ENCODE measurements around the gene KPTN.

KPTN gene

DNA sequence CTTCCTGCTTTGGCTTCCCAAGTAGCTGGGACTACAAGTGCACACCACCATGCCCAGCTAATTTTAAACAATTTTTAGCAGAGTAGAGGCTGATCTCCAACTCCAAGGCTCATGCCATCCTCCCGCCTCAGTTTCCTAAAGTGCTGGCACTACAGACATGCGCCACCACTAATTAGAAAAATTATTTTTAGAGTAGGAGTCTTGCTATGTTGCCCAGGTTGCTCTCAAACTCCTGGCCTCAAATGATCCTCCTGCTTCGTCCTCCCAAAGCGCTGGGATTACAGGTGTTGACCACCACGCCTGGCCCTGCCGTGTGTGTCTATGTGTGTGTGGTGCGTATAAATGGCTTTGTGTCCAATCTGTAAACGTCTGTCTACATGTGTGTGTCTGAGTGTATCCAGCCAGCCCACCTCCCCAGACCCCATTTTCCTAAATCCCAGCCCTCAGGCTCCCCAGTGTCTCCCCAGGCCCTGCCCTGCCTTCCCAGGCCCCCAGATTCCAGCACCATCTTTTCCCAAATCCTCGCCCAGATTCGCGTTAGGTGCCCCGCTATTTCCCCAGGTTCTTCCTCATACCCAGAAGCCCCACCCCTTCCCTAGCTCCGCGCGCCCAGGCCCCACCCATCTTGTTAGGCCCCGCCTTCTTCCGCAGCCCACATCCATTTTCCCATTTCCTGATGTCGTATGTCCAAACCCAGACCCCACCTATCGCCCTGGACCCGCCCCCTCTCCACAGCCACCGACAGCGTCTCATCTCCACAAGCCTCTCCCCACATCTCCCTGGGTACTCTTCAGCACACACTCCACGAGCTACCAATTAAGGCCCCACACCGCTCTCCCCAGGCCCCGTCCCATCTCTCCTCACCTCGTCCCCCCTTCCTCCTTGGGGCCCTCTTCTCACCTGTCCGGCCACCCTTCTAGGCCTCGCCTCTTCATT is 37.2 kb downstream of the KPTN start:
- peak overlapping the region; percentile 40 for H3K4me3 ChIP-seq (ENCODE audit: low read length)
- DNase-seq (ENCODE audit: low read depth, low spot score): peak; percentile 63

DNA sequence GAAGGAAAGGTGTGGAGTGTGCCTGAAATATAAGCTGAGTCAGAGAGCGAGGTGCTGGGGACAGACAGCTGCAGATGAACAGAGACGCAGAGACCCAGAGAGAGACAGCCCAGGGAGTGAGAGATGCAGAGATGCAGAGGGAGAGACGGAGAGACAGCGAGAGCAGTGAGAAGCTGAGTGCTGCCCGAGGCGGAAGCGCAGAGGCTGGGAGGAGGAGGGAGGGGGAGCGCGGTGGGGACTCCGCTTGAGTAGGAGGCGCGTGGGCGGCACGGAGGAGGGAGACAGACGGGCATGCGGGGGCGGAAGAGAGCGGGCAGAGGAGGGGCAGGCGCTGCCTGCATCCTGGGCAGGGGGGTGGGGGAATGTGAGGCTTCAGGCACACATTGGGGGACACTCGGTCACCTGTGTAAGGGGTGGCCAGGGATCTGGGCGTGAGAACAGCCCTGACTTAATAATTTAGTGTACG is 38.0 kb downstream of the KPTN start:
- peak; percentile 76 for DNase-seq (ENCODE audit: low read depth, low spot score)
- peak overlapping the region; percentile 40 for H3K4me3 ChIP-seq (ENCODE audit: low read length)

DNA sequence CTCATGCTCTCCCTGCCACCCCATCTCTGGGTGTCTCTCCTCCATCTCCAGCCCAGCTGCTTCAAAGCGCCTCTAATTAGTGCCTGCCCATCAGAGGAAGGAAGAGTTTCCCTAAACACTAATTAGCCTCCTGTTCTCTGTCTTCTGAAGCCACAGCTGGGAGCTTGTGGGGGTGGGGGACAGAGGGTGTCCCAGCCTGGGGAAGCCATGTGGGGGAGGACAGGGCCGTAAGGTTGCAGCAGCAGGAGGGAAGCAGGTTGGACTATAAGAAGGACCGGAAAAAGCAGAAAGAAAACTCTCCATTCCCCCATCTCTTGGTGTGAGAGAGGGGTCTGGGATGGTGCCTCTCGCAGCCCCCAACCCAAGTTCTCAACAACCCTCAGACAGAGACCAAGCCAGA is 38.5 kb downstream of the KPTN start:
- DNase-seq (ENCODE audit: low read depth, low spot score): no peak
- peak overlapping the region; percentile 40 for H3K4me3 ChIP-seq (ENCODE audit: low read length)

DNA sequence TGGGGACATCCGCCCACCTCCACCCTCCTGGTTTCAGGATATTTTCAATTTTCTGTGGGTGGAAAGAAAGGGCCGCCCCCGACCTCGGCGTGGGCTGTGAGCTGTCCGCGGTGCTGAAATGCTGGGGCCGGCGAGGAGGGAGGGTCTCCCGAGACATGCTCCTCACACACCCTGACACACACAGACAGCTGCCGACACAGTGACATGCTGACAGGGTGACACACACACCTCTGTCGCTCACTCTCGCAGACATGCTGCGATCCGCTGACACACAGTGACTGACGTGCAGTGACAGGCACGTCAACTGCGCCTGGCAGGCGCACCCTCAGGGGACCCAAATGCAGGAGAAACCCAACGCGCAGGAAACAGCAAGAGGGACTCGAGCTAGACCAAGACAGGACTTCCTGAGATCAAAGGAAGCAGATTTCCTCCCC is 39.6 kb downstream of the KPTN start:
- no peak overlapping the region for H3K4me3 ChIP-seq (ENCODE audit: low read length)
- no peak for DNase-seq (ENCODE audit: low read depth, low spot score)

DNA sequence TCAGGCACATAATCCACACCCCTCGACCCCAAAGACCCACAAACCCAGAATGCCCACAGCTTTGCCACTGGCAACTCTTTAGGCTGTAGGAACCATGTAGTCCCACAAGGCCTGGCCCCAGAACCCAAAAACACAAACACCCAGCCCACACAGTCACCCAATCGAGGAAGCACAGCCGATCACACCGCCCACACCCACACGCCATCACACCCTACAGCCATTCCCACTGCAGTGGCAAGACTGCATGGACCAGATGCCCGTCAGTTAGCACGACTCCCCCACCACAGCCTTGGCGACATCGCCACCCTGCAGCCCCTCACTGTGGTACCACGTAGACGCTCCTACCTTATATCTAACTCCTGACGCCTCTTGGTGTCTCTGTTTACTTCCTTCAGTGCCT is 40.7 kb downstream of the KPTN start:
- DNase-seq (ENCODE audit: low read depth, low spot score): no peak
- H3K4me3 ChIP-seq (ENCODE audit: low read length): no peak overlapping the region

DNA sequence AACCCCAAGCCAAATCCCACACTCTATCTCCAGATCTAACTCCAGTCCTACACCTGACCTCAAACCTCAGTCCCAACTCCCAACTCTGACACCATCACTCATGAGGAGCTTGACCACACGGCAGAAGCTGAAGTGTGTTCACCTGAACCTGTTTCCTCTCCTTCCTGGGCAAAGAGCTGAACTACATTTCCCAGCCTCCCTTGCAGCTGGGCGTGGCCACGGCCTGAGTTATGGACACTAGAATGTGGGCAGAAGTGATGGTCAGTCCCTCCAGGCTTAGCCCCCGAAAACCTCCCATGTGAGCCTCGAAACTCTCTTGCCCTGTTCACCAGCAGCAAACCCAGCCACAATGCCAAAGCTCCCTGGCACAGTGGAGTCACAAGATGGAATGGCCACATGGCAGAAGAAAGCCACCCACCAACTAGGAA is 45.2 kb downstream of the KPTN start:
- H3K4me3 ChIP-seq (ENCODE audit: low read length): no peak overlapping the region
- DNase-seq (ENCODE audit: low read depth, low spot score): no peak

DNA sequence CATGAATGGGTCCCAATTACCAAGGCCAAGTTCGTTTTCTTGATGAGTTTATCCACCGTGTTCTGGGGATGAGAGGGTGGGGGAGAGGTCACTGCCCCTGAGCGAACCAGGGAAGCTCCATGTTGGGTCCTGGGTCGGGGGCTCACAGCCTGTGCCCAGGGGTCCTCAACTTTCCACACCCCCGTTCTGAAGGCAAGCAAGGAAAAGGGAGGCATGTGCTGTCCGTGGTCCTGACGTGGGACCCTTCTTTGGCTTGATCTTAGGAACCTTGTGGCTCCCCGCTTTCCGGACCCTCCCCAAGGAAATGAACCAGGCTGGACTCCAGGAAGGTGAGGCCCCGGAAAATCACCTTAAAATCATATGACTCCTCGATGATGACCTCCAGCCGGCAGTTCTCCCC is 46.5 kb downstream of the KPTN start:
- no peak for DNase-seq (ENCODE audit: low read depth, low spot score)
- no peak overlapping the region for H3K4me3 ChIP-seq (ENCODE audit: low read length)

GRCh38 chr19:47436712-47437401 is 47.2 kb downstream of the KPTN start:
- DNase-seq (ENCODE audit: low read depth, low spot score): peak; percentile 67

GRCh38 chr19:47435883-47436417 is 48.1 kb downstream of the KPTN start:
- no peak for DNase-seq (ENCODE audit: low read depth, low spot score)
- no peak overlapping the region for H3K4me3 ChIP-seq (ENCODE audit: low read length)

More at GRCh38 chr19:47436712-47437401, 47.2 kb downstream of the KPTN start:
- H3K4me3 ChIP-seq (ENCODE audit: low read length): no peak overlapping the region

DNA sequence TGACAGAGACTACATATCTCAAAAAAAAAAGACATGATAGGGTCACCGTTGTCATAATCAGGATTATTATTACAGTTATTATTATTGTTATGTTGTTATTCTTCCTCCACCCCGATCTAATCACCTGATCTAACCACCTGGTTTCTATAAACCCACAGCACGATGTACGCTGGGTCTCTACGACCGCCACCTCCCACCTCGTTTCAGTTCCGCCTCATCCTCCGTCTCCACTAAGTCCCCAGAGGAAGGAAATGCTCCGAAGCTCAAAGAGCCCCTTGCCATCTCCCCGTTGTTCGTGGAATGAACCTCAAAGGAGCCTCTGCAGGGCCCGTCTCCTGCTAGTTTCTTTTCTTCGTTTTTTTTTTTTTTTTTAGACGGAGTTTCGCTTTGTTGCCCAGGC is 48.8 kb downstream of the KPTN start:
- peak overlapping the region; percentile 24 for H3K4me3 ChIP-seq (ENCODE audit: low read length)
- peak; percentile 78 for DNase-seq (ENCODE audit: low read depth, low spot score)

- DNase-seq (ENCODE audit: low read depth, low spot score): no peak
Measured at GRCh38 chr19:47434088-47434487, 49.9 kb downstream of the KPTN start.

DNA sequence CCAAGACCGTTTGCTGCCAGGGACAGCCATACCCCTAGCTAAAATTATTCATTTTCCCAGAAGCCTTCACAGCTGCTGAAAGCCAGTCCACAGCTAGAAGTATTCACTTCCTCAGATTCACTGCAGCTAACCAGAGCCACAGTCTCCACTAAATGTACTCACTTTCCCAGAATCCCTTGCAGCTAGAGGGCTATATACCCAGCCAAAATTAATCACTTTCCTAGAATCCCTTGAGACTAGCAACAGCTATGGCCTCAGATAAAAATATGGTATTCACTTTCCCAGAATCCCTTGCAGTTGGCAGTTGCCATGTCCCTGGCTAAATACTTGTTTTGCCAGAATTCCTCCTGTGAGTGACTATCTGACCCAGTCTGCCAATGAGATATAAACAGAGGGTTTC is 50.9 kb downstream of the KPTN start:
- DNase-seq (ENCODE audit: low read depth, low spot score): no peak

More at GRCh38 chr19:47434088-47434487, 49.9 kb downstream of the KPTN start:
- H3K4me3 ChIP-seq (ENCODE audit: low read length): no peak overlapping the region

DNA sequence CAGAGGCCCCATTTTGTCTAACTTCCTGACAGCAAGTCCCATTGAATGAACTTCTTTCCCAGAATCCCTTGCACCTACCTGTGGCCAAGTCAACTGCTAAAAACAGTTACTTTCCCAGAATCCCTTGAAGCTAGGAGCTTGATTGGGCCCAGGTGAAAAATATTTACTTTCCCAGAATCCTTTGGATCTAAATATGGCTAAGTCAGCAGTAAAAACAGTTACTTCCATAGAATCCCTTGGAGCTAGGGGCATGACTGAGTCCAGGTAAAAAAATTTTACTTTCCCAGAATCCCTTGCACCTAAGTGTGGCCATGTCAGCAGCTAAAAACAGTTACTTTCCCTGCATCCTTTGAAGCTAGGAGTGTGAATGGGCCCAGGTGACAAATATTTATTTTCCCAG is 51.5 kb downstream of the KPTN start:
- no peak overlapping the region for H3K4me3 ChIP-seq (ENCODE audit: low read length)

More for the DNA sequence above, 50.9 kb downstream of the KPTN start:
- no peak overlapping the region for H3K4me3 ChIP-seq (ENCODE audit: low read length)

DNA sequence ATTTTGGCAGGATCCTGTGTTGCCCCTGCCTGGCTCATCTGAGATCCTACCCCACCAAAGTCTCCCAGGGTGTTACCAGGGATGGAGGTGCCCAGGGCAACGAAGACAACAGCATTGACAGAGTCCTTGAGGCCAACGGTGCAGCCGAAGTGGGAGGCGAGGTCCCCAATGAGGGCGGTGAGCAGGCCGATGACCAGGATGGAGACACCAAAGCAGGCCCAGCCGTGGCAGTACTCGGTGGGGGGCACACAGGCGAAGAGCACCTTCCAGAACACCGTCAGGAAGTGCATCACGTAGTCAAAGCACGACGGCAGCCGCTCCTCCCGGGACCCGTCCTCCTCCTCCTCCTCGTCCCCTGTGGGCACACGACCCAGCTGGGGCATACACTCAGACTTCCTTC is 51.9 kb downstream of the KPTN start:
- no peak for DNase-seq (ENCODE audit: low read depth, low spot score)
- H3K4me3 ChIP-seq (ENCODE audit: low read length): no peak overlapping the region

More for the DNA sequence above, 51.5 kb downstream of the KPTN start:
- no peak for DNase-seq (ENCODE audit: low read depth, low spot score)

DNA sequence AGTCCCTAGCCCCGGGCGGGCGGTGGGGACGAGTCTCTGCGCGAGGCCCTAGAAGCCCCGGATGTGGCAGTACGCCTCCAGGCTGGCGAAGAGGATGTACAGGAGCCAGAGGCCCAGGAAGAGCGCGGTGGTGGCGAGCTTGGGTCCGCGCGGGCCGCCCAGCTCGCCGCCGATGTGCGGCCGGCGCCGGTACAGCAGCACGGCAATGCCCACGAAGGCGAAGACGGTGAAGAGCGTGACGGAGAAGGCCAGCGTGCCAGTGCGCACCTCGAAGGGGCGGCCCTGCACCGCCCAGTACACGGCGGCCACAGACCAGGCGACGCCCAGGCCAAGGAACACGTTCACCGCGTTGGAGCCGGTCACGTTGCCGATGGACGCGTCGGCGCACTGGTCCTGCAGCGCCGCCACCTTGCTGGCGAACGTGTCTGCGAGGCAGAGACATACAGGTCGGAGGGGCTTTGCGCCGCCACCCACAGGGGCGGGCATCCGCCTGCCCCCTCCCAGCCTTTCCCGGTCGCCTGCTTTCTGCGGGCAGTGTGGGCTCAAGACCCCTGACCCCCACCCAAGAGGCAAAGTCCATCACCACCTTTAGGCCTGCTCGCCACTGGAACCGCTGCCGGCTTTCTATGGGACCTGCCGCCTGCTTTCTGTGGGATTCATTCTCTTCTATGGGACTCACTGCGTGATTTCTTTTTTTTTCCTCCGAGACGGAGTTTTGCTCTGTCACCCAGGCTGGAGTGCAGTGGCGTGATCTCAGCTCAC is 53.8 kb downstream of the KPTN start:
- no peak for DNase-seq (ENCODE audit: low read depth, low spot score)
- H3K4me3 ChIP-seq (ENCODE audit: low read length): no peak overlapping the region

GRCh38 chr19:47429140-47429793 is 54.8 kb downstream of the KPTN start:
- no peak for DNase-seq (ENCODE audit: low read depth, low spot score)
- H3K4me3 ChIP-seq (ENCODE audit: low read length): no peak overlapping the region

DNA sequence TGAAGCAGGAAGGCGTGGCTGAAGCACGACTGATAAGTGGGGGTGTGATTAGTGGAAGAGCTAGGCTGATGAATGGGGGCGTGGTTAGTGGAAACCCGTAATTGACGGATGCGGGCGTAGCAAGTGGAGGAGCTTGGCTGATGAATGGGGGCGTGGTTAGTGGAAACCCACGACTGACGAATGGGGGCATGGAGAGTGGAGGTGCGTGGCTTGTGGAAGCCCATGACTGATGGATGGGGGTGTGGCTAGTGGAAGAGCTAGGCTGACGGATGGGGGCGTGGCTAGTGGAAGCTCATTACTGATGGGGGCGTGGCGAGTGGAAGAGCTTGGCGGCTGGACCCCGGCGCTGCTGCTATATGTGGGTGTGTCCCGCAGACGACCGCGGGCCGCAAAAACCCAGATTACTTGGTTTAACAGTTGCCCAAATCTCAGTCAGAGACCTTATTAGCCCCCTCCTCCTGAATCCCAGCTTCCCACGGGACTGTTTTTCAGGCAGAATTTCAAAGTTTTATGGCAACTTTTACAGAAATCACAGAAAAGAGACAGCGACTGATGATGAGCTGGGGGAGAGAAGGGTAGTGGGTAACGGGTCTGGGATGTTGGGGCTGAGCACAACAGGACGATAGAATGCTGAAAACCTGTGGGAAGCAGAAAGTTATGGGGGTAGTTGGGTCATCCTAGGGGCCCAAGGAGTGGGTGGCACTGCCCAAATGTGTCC is 55.7 kb downstream of the KPTN start:
- peak; percentile 100 for DNase-seq (ENCODE audit: low read depth, low spot score)
- H3K4me3 ChIP-seq (ENCODE audit: low read length): peak overlapping the region; percentile 50

Measured in Jurkat, Clone E6-1 (cell line).